HG03432 (cell line): Measurements from ENCODE around the gene TPM2.

Source experiments
- ATAC-seq: cut with Tn5 transposase; IDR thresholded peaks from one replicate; pipeline ENCODE4 v1.9.1; 2021; ENCODE audit warnings: mild to moderate bottlenecking, moderate library complexity; ENCODE audit not compliant: unreplicated experiment

The TPM2 gene

DNA sequence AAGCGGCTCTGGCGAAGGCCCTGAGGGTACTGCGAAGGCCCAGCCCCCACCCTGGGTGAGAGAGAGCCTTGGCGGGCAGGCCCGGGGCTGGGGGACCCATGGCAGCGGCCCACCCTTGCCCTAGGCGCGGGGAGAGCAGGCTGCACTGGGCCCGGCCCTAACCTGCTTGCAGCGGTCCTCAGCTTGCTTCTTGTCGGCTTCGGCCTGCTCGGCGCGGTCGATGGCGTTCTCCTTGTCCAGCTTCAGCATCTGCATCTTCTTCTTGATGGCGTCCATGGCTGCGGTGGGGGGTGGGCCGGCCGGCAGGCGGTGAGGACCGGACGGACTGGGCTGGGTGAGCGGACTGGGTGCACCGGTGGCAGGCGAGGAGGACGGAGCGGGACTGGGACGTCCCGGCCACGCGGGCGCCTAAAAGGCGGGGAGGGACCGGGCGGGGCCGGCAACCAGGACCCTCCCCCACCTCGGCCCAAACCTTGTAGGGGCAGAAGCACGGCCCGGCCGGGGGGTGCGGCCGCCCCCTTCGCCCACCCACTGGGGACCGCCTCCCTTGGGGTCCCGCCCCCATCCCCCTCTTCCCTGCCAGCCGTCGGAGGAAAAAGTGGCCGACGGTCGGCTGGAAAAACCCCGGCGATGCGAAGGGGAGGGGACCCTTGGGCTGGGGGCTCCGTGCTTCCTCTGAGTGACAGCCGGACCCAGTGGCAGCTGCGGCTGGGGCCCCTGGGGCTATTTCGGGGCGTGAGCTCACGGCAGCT, at the start of gene TPM2:
TSS of gene TPM2 (minus strand) at position 384 of the 752 bp plus-strand sequence. CDS start at position 276, 108 bp downstream.
- ATAC-seq: no peak

DNA sequence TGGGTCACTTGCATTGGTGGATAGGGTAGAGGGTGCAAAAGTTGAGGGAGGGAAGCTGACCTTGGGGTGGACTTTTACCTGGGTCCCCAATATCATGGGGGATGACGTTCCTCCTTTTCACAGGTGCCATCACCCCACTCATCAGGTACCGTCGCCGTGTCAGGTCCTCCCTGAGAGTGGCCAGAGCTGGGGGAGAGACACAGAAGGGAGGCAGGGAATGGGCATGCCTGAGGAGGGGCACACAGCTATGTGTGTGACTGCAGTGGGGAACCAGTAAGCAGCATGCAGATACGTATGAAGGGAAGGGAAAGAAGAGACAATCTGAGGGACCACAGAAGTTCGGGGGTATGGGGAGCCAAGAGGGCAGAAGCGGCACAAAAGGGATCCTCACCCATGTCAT, 49.2 kb upstream of the TPM2 start:
- ATAC-seq: no peak

DNA sequence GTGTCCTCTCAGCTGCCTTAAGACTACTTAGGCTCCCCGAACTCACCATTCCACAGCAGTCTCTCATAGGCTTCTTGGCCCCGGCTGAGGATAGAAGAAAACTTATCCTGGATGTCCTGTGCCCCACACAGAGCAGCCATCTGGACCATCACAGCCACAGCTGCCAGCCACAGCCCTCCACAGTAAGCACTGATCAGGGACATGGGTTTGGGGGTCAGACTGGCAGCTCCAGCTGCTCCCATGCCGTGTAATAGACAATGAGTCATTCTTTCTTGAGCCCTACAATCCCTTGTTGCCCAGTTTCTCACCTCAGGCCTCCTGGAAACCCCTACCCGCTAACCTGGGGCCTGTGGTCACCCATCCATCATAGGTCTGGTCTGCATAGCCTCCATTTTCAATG, 48.5 kb upstream of the TPM2 start:
- ATAC-seq: no peak

DNA sequence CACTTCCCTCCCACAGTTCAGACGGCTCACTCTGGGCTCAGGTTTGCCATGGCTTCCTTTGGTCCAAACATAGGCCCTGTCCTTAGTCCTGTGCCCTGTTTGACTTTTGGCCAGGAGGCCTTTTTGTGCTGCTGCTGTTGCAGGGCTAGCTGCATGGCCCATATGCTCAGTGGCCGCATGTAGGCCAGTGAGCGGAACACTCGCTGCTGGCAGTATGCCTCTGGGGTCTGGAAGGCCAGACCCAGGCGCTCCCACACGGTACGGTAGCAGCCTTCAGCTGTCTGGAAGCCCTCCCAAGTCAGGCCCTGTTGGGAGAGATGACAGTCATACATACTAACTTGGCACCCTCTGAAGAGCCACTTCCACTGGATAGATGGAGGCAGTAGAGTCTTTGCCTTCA, 47.4 kb upstream of the TPM2 start:
- no peak for ATAC-seq

DNA sequence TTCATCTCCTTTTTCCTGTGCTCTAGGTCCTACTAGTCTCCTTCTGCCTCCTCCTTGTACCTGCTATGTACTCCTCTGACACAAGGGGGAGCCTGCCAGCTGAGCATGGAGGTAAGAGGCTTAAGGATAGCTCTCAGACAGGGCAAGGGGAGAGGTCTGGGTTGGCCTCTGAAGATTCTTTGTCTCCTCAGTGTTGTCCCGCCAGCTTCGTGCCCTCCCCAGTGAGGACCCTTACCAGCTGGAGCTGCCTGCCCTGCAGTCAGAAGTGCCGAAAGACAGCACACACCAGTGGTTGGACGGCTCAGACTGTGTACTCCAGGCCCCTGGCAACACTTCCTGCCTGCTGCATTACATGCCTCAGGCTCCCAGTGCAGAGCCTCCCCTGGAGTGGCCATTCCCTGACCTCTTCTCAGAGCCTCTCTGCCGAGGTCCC, 46.5 kb upstream of the TPM2 start:
- ATAC-seq: no peak

DNA sequence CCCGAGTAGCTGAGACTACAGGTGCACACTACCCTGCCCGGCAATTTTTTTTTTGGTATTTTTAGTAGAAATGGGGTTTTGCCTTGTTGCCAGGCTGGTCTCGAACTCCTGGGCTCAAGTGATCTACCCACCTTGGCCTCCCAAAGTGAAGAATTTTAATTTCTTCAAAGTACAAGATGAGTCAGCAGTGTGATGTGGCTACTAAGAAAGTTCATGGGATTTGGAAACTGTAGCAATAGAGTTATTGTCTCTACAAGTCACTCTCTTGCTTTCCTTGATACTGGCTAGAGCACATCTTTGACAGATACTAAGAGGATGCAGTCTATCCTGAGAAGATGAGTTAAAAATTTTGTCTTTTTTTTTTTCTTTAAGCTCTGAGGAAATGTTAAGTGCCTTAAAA, 44.4 kb upstream of the TPM2 start:
- ATAC-seq: no peak

DNA sequence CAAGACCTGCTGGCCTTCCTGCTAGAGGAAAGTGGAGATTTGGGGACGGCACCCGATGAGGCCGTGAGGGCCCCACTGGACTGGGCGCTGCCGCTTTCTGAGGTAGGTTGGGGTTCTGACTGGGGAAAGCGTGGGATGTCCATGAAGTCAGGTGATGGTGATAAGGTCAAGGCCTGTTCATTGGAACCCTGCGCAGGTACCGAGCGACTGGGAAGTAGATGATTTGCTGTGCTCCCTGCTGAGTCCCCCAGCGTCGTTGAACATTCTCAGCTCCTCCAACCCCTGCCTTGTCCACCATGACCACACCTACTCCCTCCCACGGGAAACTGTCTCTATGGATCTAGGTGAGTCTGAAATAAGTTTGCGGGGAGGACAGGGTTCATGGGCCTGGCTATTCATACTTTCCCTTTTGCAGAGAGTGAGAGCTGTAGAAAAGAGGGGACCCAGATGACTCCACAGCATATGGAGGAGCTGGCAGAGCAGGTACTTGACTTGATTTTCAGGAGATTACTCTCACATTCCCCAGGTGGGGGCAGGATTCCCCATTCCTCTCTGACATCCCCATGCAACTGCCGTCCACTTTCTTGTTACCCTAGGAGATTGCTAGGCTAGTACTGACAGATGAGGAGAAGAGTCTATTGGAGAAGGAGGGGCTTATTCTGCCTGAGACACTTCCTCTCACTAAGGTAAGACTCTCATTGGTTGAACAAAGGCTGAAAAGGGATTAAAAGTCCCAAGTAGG, 43.2 kb upstream of the TPM2 start:
- peak; percentile 0 for ATAC-seq

DNA sequence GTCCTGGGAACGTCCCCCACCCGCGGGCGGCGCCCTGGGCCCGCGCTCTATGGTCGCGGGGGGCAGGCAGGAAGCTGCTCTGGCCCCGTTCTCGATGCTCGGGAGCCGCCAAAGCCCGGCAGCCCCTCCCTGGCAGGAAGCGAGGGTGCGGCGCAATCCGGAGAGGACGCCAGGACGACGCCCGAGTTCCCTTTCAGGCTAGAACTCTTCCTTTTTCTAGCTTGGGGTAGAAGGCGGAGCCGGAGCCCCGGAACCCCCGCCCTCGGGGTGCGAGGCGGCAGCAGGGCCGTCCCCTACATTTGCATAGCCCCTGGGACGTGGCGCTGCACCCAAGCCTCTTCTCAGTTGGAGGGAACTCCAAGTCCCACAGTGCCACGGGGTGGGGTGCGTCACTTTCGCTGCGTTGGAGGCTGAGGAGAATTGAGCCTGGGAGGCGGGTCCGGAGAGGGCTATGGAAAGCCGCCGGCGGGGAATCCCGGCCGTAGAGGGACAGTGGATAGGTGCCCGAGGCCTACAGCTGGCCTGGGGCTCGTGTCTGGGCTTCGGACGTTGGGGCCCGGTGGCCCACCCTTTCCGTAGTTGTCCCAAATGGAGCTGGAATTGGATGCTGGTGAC, 42.6 kb upstream of the TPM2 start, which contains the start of the genes CREB3 and TLN1:
TSS of gene CREB3 (plus strand) at position 482 of the 615 bp plus-strand sequence. CDS start at position 589, 107 bp downstream.
TSS of gene TLN1 (minus strand) at position 11 of the 615 bp plus-strand sequence. CDS start 6,501 bp downstream, outside the sequence.
- ATAC-seq: peak; percentile 83

DNA sequence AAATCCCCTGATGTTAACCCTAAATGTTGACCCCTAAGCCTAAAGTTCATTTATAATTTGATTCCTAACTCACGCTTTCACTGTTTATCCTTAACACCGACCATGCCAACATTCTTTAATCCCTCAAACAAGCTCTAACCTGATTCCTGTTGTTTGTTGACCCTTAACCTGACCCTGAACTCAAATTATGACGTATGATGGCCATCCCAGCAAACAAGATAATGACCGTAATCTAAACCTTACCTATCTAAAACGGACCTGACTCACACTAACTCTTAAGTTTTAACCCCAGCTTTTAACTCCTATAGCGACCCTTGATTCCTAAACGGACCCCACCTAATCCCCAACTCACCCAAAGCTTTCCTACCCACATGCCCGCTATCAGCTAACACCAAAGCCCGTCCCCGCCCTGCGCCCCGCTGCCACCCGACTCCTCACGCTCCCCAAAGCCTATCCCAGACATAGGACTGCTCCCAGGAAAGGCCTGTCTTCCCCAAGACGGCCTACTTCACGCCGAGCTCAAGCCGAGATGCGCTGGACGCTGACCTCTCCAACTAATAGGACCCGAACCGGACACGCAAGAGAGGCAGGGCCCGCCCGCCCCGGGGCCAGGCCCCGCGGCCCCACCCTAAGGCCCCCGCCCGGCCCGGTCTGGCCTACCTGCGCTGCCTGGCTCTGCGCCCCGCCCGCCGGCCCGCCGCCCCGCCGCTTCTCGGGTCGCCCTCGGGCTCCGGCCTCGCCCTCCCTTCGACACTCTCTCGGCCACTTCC, 41.9 kb upstream of the TPM2 start:
- peak; percentile 0 for ATAC-seq

DNA sequence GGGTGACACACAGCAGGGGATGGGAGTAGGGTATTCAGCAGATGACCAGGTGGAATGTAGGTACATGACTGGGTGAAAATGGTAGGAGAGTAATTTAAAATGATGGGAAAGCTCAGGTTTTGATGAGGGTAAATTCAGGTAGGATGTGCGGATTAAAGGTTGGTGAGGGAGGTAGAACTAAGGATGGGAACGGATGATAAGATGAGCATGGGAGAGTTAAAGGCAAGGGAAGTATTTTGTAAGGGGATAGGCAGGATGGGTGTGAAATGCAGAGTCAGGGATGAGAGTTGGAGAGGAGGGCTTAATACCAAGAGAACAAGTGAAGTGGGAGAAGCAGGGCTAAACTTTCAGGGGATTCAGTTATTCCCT, 40.7 kb upstream of the TPM2 start:
- no peak for ATAC-seq

DNA sequence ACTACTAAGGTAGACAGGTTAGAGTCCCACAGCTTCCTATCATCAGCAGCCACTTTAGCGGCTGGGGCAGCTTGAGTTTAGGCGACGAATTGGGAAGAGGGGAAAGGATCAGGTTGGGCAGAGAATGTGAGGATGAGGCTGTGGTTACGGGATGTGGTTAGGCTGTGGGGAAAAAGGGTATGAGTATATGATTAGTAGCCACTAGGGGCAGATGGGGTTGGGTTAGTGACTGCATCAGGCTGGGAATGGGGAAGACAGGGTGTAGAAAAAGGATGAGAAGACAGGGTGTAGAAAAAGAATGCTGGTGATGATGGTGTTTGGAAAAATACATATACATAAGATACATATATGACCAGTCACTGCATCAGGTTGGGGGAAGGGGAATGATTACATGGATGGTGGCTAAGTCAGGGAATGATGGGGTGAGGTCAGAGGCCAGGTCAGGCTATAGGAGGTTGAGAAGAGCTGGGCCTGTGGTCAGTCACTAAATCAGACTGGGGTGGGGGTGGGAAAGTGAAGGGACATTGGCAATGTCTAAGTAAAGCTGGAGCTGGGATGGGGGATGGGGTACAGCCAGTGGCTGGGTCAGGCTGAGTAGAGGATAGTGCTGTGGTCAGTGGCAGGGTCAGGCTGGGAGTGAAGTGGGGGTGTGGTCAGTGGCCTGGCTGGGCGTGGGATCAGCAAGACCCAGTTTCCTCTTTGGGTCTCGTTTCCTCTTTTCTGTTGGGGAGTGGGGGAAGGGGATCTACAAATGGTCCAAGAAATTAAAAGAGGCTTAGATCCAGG, 40.2 kb upstream of the TPM2 start:
- no peak for ATAC-seq

DNA sequence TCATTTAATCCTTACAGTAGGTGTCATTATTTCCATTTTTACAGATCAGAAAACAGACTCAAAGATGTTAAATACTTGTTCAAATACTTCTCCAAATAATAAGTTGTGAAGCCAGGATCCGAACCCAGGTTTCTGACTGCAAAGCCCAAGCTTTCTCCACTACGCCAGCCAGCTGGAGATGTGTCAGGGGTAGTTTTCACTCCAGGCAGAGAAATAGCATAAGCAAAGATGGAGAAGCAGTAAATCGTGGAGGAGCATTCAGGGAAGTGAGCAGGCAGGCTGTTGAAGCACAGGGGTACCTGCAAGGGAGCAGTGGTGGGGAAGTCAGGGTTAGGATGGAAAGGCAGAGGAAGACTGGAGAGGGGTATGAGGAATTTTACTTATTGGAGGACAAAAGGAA, 39.4 kb upstream of the TPM2 start:
- ATAC-seq: no peak

DNA sequence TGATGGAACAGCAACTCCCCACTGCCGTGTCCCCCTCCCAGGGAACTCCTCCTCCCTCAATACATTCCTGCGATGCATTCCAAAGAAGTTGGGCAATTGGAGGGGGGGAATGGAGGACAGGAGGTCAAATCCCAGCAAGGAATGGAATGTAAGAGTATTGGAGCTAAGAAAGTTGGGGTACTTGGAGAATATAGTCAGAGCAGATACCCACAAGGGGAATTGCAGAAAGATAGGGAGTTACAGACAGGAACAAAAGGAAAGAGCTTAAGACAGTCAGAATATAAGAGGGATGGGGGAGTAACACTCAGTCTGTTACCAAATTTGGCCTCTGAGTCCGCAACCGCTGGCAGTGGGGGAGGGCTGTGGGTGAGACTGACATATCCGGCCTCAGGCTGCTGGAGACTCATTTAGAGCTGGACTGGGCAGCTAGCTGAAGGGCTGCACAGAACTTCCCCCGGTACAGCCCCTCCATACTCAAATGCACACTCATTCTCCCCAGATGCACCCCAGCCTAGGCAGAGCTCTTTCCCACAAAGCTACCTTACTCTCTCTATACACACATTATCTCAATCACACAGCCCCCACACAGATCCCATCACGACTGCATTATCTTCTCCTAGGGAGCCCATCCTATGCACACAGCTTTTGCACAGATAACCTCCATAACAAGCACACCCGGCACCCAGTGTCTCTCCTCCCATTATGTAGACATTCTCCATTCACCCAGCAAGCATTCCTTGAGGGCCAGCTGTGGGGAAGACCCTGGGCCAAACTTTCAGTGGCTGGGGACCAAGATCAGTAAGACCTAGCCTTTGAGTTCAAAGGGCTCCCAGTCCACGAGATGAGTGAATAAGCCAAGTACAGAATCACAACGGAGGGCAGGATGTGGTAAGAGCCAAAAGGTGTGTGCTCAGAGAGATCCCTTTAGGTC, 38.6 kb upstream of the TPM2 start:
- no peak for ATAC-seq

DNA sequence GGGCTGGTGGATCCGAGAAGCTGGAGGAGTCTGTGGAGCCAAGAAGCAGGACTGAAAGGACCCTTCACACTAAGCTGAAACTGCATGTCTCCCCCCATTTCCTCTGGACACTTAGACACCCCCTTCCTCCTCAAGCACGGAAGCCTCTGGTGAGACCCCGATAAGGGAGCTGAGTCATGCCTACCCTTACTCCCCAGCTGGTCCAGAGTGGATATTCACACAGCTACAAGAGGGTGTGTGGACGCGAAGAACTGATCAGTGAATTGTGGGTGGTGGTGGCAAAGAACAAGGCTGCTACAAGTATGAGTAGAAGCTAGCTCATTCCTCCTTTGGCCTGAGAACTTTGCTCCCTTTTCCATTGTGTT, 37.9 kb upstream of the TPM2 start:
- no peak for ATAC-seq

DNA sequence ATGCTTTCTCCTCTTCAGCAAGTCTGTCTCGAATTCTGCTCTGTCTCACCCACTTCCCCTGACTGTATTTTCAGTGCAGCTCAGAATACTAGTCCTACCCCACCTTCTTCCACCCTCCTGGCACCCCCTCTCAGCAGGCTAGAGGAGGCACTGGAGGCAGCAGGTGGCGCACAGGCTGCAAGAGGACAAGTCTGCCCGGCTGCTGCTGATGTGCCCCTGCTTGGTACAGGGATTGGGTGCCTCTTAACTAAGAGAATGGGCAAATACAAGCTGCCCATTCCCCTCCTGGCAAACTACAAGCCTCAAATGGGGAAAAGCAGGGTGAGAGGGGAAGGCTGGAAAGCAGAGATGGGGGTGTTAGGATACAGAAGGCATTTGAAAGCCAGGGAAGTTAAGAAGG, 37.2 kb upstream of the TPM2 start:
- peak; percentile 40 for ATAC-seq

DNA sequence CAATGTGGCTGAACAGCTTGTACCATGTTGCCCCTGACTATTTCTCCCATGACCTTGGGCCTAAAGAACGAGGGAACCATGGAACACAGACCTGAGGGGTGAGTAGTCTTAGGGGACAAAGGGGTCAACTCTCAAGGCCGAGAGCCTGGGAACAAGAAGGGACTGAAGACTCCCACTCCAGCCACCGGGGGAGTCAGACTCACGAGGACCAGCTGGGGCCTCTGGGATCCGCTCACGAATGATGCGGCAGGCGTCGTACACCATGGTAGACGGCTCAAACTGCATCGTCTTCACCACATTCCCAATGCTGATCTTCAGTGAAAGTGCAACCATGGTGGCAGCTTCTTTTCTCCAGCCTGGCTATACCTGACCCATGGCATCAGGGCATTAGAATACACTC, 35.6 kb upstream of the TPM2 start:
- ATAC-seq: no peak

DNA sequence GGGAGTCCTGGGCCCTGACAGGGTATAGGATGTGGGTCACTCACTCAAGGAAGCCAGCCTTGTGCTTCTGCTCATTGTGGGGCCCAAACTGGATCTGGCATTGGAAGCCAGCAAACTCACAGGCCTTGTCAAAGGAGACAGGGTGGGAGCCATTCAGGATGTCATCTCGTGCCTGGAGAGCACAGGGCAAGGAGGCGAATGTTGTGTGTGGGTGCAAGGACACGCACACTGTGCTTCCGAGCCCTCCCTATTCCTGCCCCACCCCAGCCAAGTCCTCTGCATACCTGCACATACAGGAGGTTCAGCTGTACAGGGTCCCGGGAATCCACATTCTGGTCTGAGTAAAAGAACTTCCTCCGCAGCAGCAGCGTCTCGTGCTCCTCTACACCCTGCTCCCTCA, 34.2 kb upstream of the TPM2 start:
- ATAC-seq: no peak

DNA sequence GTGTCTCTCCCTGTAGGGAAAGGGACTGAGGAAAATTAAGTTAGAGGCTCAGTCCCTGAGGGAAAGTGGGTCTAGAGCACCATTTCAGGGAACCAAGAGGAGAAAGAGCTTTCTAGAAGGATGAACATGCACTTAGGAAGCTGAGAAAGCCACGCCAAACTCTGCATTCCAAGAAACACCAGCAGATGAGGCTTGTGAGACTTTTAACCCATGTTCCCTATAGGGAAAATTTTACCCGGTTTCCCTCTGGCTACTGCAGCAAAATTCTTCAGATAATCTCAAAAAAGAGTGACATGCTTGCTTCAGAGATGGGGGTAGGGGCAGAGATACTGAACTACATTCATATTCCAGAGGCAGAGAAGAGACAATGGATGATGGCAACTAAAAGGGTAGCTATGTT, 33.7 kb upstream of the TPM2 start:
- no peak for ATAC-seq

DNA sequence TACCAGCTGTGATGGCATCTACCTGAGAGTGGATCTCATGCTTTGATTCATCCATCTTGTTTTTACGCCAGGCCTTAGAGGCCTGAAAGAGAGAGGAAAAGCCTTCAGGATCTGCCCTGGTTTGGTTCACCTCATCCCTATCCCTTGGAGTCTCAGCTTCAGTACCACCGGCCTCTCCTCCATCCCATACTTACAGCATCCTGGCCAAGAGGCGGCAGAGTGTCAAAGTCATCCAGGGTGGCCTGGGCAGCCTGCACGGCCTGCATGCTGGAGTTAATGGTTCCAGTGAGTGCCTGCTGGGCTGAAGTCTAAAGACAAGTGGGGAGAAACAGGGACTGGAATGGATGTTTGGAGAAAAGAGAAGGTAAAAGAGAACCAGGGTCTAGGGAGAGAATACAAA, 29.8 kb upstream of the TPM2 start:
- ATAC-seq: no peak
